HepG2 (cell line): Measurements from ENCODE around the gene LSMEM2. TPM values are rescaled to one million over a fixed set of nuclear protein-coding genes. Genes with fewer than 3 reads are reported as not detected.

ENCODE experiments used
- CBX5 ChIP-seq: sonication (generic); formaldehyde crosslinking; IDR thresholded peaks from 2 replicates; pipeline ENCODE4 v1.4.0; 2020; ENCODE audit warnings: missing genetic modification reagents, borderline replicate concordance
- CENPX ChIP-seq: sonication (generic); formaldehyde crosslinking; IDR thresholded peaks from 2 replicates; pipeline ENCODE4 v1.9.0; 2021; ENCODE audit warnings: mild to moderate bottlenecking, missing genetic modification reagents, moderate library complexity
- CHCHD3 ChIP-seq: sonication (generic); formaldehyde crosslinking; IDR thresholded peaks from 2 replicates; pipeline ENCODE4 v1.8.0; 2022; ENCODE audit warnings: mild to moderate bottlenecking, missing genetic modification reagents, moderate library complexity
- HBP1 ChIP-seq: IDR thresholded peaks from 2 replicates; pipeline ENCODE4 v1.6.1; 2016; ENCODE audit warnings: low read depth, control low read depth
- SIX4 ChIP-seq: sonication (generic); formaldehyde crosslinking; IDR thresholded peaks from 2 replicates; pipeline ENCODE4 v1.4.0; 2020; ENCODE audit warnings: missing genetic modification reagents
- SMYD3 ChIP-seq: sonication (generic); formaldehyde crosslinking; IDR thresholded peaks from 2 replicates; pipeline ENCODE4 v1.8.1; 2023; ENCODE audit warnings: mild to moderate bottlenecking, missing genetic modification reagents
- SNAI1 ChIP-seq: sonication (generic); formaldehyde crosslinking; IDR thresholded peaks from 2 replicates; pipeline ENCODE4 v1.5.0; 2020; ENCODE audit warnings: mild to moderate bottlenecking, missing genetic modification reagents, borderline replicate concordance
- SP4 ChIP-seq: sonication (generic); formaldehyde crosslinking; IDR thresholded peaks from 2 replicates; pipeline ENCODE4 v1.8.1; 2023; ENCODE audit warnings: mild to moderate bottlenecking, missing genetic modification reagents
- TFDP2 ChIP-seq: sonication (generic); formaldehyde crosslinking; IDR thresholded peaks from 2 replicates; pipeline ENCODE4 v1.4.0; 2020; ENCODE audit warnings: missing genetic modification reagents
- YY1 ChIP-seq: IDR thresholded peaks from 2 replicates; pipeline ENCODE4 v1.6.1; 2011; ENCODE audit warnings: low read length, low read depth, moderate library complexity, mild to moderate bottlenecking; ENCODE audit not compliant: insufficient read depth, insufficient replicate concordance
- ZFP1 ChIP-seq: IDR thresholded peaks from 2 replicates; pipeline ENCODE4 v1.6.1; 2016
- ZNF3 ChIP-seq: IDR thresholded peaks from 2 replicates; pipeline ENCODE4 v1.7.0; 2017; ENCODE audit warnings: inconsistent platforms
- polyA plus RNA-seq, 8 experiments: library from polyadenylated mRNA; depleted of rRNA in 3 of 8; stranded (reverse) in 7 of 8; unstranded in 1 of 8; fragments of >200 nt; fragmentation: Illumina TruSeq in 4 of 8; extraction: Trizol in 4 of 8; gene quantifications; 2 replicates each; pipeline versions ENCODE4 v1.2.1 to v1.2.3, GENCODE V29; 2011 to 2016; ENCODE audit warnings: low read depth in 4 of 8, missing spikeins in 1 of 8, mixed read lengths in 1 of 8; ENCODE audit not compliant: insufficient read depth in 1 of 8
- total RNA-seq, 5 experiments: library from RNA; depleted of rRNA; stranded (reverse); fragments of >200 nt; fragmentation: Illumina TruSeq; extraction: Trizol; gene quantifications; 2 replicates each; pipeline ENCODE4 v1.2.3, GENCODE V29; 2016; ENCODE audit warnings: low read depth in 1 of 5
- TF ChIP-seq, protein P1 (sequence below): sonication (generic); formaldehyde crosslinking; conservative IDR thresholded peaks from 2 replicates; pipeline ENCODE4 v1.4.0; 2020; ENCODE audit warnings: missing genetic modification reagents
- TF ChIP-seq, protein P2 (sequence below): sonication (generic); formaldehyde crosslinking; IDR thresholded peaks from 2 replicates; pipeline ENCODE4 v1.5.1; 2020; ENCODE audit warnings: mild to moderate bottlenecking, missing genetic modification reagents, moderate library complexity
- TF ChIP-seq, protein P3 (sequence below): sonication (generic); formaldehyde crosslinking; IDR thresholded peaks from 2 replicates; pipeline ENCODE4 v1.9.0; 2022; ENCODE audit warnings: low read depth, missing genetic modification reagents
- TF ChIP-seq, protein P4 (sequence below): sonication (generic); formaldehyde crosslinking; conservative IDR thresholded peaks from 2 replicates; pipeline ENCODE4 v1.4.0; 2020; ENCODE audit warnings: mild to moderate bottlenecking, missing genetic modification reagents, moderate library complexity

Gene LSMEM2
- total and polyA plus RNA-seq, 2 of the 13 experiments (the other 11 are each of a cell fraction or from before 2014, with no cell fraction given), result 0.07 to 0.41 TPM

GRCh38 chr3:50292159-50293078 lies 13.5 kb downstream of the LSMEM2 start, which contains the start of gene IFRD2 (continued):
- TF ChIP-seq, protein P1, sequence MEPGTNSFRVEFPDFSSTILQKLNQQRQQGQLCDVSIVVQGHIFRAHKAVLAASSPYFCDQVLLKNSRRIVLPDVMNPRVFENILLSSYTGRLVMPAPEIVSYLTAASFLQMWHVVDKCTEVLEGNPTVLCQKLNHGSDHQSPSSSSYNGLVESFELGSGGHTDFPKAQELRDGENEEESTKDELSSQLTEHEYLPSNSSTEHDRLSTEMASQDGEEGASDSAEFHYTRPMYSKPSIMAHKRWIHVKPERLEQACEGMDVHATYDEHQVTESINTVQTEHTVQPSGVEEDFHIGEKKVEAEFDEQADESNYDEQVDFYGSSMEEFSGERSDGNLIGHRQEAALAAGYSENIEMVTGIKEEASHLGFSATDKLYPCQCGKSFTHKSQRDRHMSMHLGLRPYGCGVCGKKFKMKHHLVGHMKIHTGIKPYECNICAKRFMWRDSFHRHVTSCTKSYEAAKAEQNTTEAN (CRISPR knock-in tag), result no peak
- TF ChIP-seq SNAI1 (no peak), SIX4 (CRISPR knock-in tag) (0 out of 2 replicates have a peak, but pooled peaks have one; percentile 13), SP4 (CRISPR knock-in tag) (peak; percentile 95), CHCHD3 (CRISPR knock-in tag) (no peak), CENPX (CRISPR knock-in tag) (no peak), YY1 (peak; percentile 94), HBP1 (CRISPR knock-in tag) (0 out of 2 replicates have a peak, but pooled peaks have one; percentile 61), ZFP1 (CRISPR knock-in tag) (no peak; the same call in 1 of the 2 replicates), SMYD3 (CRISPR knock-in tag) (no peak), TFDP2 (peak; percentile 88), ZNF3 (no peak), CBX5 (CRISPR knock-in tag) (peak; percentile 51; the same call in 1 of the 2 replicates)
- TF ChIP-seq, protein P2, sequence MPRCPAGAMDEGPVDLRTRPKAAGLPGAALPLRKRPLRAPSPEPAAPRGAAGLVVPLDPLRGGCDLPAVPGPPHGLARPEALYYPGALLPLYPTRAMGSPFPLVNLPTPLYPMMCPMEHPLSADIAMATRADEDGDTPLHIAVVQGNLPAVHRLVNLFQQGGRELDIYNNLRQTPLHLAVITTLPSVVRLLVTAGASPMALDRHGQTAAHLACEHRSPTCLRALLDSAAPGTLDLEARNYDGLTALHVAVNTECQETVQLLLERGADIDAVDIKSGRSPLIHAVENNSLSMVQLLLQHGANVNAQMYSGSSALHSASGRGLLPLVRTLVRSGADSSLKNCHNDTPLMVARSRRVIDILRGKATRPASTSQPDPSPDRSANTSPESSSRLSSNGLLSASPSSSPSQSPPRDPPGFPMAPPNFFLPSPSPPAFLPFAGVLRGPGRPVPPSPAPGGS, result peak; percentile 76; the same call in 1 of the 2 replicates
- TF ChIP-seq, protein P3, sequence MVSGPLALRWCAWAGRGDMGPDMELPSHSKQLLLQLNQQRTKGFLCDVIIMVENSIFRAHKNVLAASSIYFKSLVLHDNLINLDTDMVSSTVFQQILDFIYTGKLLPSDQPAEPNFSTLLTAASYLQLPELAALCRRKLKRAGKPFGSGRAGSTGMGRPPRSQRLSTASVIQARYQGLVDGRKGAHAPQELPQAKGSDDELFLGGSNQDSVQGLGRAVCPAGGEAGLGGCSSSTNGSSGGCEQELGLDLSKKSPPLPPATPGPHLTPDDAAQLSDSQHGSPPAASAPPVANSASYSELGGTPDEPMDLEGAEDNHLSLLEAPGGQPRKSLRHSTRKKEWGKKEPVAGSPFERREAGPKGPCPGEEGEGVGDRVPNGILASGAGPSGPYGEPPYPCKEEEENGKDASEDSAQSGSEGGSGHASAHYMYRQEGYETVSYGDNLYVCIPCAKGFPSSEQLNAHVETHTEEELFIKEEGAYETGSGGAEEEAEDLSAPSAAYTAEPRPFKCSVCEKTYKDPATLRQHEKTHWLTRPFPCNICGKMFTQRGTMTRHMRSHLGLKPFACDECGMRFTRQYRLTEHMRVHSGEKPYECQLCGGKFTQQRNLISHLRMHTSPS (CRISPR knock-in tag), result no peak
- TF ChIP-seq, protein P4, sequence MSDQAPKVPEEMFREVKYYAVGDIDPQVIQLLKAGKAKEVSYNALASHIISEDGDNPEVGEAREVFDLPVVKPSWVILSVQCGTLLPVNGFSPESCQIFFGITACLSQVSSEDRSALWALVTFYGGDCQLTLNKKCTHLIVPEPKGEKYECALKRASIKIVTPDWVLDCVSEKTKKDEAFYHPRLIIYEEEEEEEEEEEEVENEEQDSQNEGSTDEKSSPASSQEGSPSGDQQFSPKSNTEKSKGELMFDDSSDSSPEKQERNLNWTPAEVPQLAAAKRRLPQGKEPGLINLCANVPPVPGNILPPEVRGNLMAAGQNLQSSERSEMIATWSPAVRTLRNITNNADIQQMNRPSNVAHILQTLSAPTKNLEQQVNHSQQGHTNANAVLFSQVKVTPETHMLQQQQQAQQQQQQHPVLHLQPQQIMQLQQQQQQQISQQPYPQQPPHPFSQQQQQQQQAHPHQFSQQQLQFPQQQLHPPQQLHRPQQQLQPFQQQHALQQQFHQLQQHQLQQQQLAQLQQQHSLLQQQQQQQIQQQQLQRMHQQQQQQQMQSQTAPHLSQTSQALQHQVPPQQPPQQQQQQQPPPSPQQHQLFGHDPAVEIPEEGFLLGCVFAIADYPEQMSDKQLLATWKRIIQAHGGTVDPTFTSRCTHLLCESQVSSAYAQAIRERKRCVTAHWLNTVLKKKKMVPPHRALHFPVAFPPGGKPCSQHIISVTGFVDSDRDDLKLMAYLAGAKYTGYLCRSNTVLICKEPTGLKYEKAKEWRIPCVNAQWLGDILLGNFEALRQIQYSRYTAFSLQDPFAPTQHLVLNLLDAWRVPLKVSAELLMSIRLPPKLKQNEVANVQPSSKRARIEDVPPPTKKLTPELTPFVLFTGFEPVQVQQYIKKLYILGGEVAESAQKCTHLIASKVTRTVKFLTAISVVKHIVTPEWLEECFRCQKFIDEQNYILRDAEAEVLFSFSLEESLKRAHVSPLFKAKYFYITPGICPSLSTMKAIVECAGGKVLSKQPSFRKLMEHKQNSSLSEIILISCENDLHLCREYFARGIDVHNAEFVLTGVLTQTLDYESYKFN (CRISPR knock-in tag), result peak; percentile 51
